WTC11 (cell line): ENCODE data around the gene RPL29. TPM values are rescaled to one million over a fixed set of nuclear protein-coding genes. Genes with fewer than 3 reads are reported as not detected.
A peak's percentile ranks its signal among the peaks of the same experiment; 100 is the strongest.

Source experiments
- ATAC-seq: fragments of 200-7000 bp; cut with Tn5 transposase; 2 replicates; pipeline ENCODE4 v1.10.0; 2021; ENCODE audit warnings: mild to moderate bottlenecking, moderate library complexity
- CTCF ChIA-PET: fragments of 300-600 bp; sonication (Branson Sonifier 250); formaldehyde crosslinking; loops from one replicate; lab custom pipeline; 2021; ENCODE audit warnings: antibody characterized with exemption; lab: Charles Lee
- POLR2A ChIA-PET: fragments of 350-600 bp; sonication (Branson Sonifier 250); formaldehyde crosslinking; loops from one replicate; lab custom pipeline; 2021; ENCODE audit warnings: antibody characterized with exemption; lab: Charles Lee
- DNase-seq: peaks from one replicate; pipeline ENCODE4 v3.0.0; 2021; ENCODE audit warnings: low spot score
- H3K27ac Mint-ChIP-seq: 2 replicates; pipeline ENCODE4 v1.8.0; 2021; ENCODE audit warnings: mixed read lengths
- H3K27me3 Mint-ChIP-seq: 2 replicates; pipeline ENCODE4 v1.8.0; 2021; ENCODE audit warnings: low read depth, mild to moderate bottlenecking, moderate library complexity, mixed read lengths
- H3K36me3 Mint-ChIP-seq: 2 replicates; pipeline ENCODE4 v1.8.0; 2021; ENCODE audit warnings: mixed read lengths
- H3K4me1 Mint-ChIP-seq: 2 replicates; pipeline ENCODE4 v1.8.0; 2022; ENCODE audit warnings: mixed read lengths
- H3K4me3 Mint-ChIP-seq: 2 replicates; pipeline ENCODE4 v1.8.0; 2021; ENCODE audit warnings: mild to moderate bottlenecking, moderate library complexity, mixed read lengths
- H3K9me3 Mint-ChIP-seq: 2 replicates; pipeline ENCODE4 v1.8.0; 2021; ENCODE audit warnings: mixed read lengths
- ARID4B ChIP-seq: sonication (generic); formaldehyde crosslinking; IDR thresholded peaks from 2 replicates; pipeline ENCODE4 v1.8.0; 2023; ENCODE audit warnings: missing genetic modification reagents, mild to moderate bottlenecking, borderline replicate concordance
- ATF1 ChIP-seq: sonication (generic); formaldehyde crosslinking; IDR thresholded peaks from 2 replicates; pipeline ENCODE4 v1.8.1; 2023; ENCODE audit warnings: mild to moderate bottlenecking, moderate library complexity, missing genetic modification reagents
- ATF3 ChIP-seq: sonication (generic); formaldehyde crosslinking; conservative IDR thresholded peaks from 2 replicates; pipeline ENCODE4 v1.8.1; 2022; ENCODE audit warnings: mild to moderate bottlenecking, missing genetic modification reagents
- CREB1 ChIP-seq: sonication (generic); formaldehyde crosslinking; IDR thresholded peaks from 2 replicates; pipeline ENCODE4 v1.8.0; 2023; ENCODE audit warnings: mild to moderate bottlenecking, missing genetic modification reagents
- ETV6 ChIP-seq: sonication (generic); formaldehyde crosslinking; IDR thresholded peaks from 2 replicates; pipeline ENCODE4 v1.8.1; 2022; ENCODE audit warnings: mild to moderate bottlenecking, missing genetic modification reagents
- FOXJ3 ChIP-seq: sonication (generic); formaldehyde crosslinking; IDR thresholded peaks from 2 replicates; pipeline ENCODE4 v1.9.0; 2021; ENCODE audit warnings: missing genetic modification reagents, mild to moderate bottlenecking, borderline replicate concordance
- FOXK1 ChIP-seq: sonication (generic); formaldehyde crosslinking; IDR thresholded peaks from 2 replicates; pipeline ENCODE4 v1.8.0; 2022; ENCODE audit warnings: mild to moderate bottlenecking, moderate library complexity, missing genetic modification reagents
- HMGXB4 ChIP-seq: sonication (generic); formaldehyde crosslinking; IDR thresholded peaks from 2 replicates; pipeline ENCODE4 v1.8.1; 2023; ENCODE audit warnings: mild to moderate bottlenecking, moderate library complexity, missing genetic modification reagents
- IRF1 ChIP-seq: sonication (generic); formaldehyde crosslinking; IDR thresholded peaks from 2 replicates; pipeline ENCODE4 v1.8.0; 2023; ENCODE audit warnings: missing genetic modification reagents
- MAX ChIP-seq: sonication (generic); formaldehyde crosslinking; IDR thresholded peaks from 2 replicates; pipeline ENCODE4 v1.8.0; 2022; ENCODE audit warnings: mild to moderate bottlenecking, missing genetic modification reagents
- SMAD3 ChIP-seq: sonication (generic); formaldehyde crosslinking; IDR thresholded peaks from 2 replicates; pipeline ENCODE4 v1.8.0; 2022; ENCODE audit warnings: missing genetic modification reagents, mild to moderate bottlenecking, borderline replicate concordance
- ZBTB43 ChIP-seq: sonication (generic); formaldehyde crosslinking; IDR thresholded peaks from 2 replicates; pipeline ENCODE4 v1.8.1; 2023; ENCODE audit warnings: mild to moderate bottlenecking, missing genetic modification reagents
- ZNF512 ChIP-seq: sonication (generic); formaldehyde crosslinking; IDR thresholded peaks from 2 replicates; pipeline ENCODE4 v1.8.1; 2022; ENCODE audit warnings: missing genetic modification reagents, borderline replicate concordance
- ZNF532 ChIP-seq: fragments of 250-450 bp; sonication (Bioruptor Pico); IDR thresholded peaks from 2 replicates; pipeline ENCODE4 v1.9.0; 2021; ENCODE audit warnings: mild to moderate bottlenecking, borderline replicate concordance
- total RNA-seq: library from RNA; stranded (reverse); gene quantifications from 3 replicates; pipeline ENCODE4 v1.2.3, GENCODE V29; 2021

The RPL29 gene
- total RNA-seq, 1 experiment from 2014 or later: 1,343 TPM

GRCh38 chr3:51955893-51956770 lies 39.6 kb downstream of the RPL29 start (continued):
- TF ChIP-seq HMGXB4: peak; percentile 89

- ATAC-seq (peak; percentile 21), DNase-seq (no peak)
- H3K4me3 Mint-ChIP-seq: peak within 1 kb of the TSS; percentile 54
- no peak within 1 kb of the TSS for H3K27ac Mint-ChIP-seq
- ChIA-PET CTCF (interaction anchor here (0.7 to 1.2 kb wide), 8 partner anchors 13 to 236 kb away, joined by 3 to 9 read pairs (median 4); partner anchors contain the start of genes ABHD14B, ACY1, RPL29 and RRP9), POLR2A (interaction anchor here (0.7 to 0.8 kb wide), 2 partner anchors 13 to 40 kb away, joined by 4 read pairs; partner anchors contain the start of gene RPL29)
- peaks cover 3% of the 10 kb centered on the region; the same call in 1 of the 2 replicates for H3K4me1 Mint-ChIP-seq
- H3K36me3 Mint-ChIP-seq: no peaks in the 10 kb centered on the region
- H3K9me3 Mint-ChIP-seq: no peaks in the 10 kb centered on the region
- peaks cover 57% of the 10 kb centered on the region for H3K27me3 Mint-ChIP-seq
- TF ChIP-seq ZNF512 (no peak), FOXK1 (peak; percentile 88), MAX (CRISPR knock-in tag) (peak; percentile 34; the same call in 1 of the 2 replicates), ZNF532 (CRISPR knock-in tag) (no peak), SMAD3 (CRISPR knock-in tag) (no peak; the same call in 1 of the 2 replicates), ZBTB43 (0 out of 2 replicates have a peak, but pooled peaks have one; percentile 38), FOXJ3 (CRISPR knock-in tag) (no peak), CREB1 (no peak), ETV6 (CRISPR knock-in tag) (peak; percentile 85; the same call in 1 of the 2 replicates), ATF3 (CRISPR knock-in tag) (no peak), ARID4B (no peak), HMGXB4 (no peak), IRF1 (CRISPR knock-in tag) (0 out of 2 replicates have a peak, but pooled peaks have one; percentile 50), ATF1 (CRISPR knock-in tag) (no peak)
Observed at GRCh38 chr3:51955175-51955892, 40.4 kb downstream of the RPL29 start, which contains the start of gene GPR62. TSS of gene GPR62 (plus strand) at chr3:51955381. CDS start at chr3:51955653, 272 bp downstream.
